NCI-H510A treated with DMSO at 0.1 percent for 48 hours (cell line): ENCODE measurements around the gene IL17C.

Experiments
- DNase-seq: peaks from one replicate; lab custom pipeline; 2025; lab: John Stamatoyannopoulos, UW

The IL17C gene

DNA sequence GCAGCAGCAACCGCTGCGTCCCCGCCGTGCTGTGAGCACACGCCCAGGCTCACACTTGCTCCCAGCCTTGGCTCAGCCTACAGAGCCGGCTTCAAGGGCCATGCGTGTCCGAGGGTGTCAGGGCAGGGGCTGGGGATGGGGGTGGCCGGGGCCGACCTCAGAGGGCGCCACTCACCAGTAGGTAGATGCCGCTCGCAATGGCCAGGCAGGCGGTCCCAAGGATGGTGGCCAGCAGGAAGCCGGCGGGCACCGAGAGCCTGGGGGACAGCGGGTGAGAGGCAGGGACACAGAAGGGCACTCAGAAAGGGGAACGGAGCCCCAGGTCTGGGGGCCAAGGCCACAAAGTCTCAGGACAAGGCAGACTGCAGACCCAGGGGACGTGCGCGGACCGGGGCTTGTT, 7.6 kb downstream of the IL17C start:
- DNase-seq, result no peak

DNA sequence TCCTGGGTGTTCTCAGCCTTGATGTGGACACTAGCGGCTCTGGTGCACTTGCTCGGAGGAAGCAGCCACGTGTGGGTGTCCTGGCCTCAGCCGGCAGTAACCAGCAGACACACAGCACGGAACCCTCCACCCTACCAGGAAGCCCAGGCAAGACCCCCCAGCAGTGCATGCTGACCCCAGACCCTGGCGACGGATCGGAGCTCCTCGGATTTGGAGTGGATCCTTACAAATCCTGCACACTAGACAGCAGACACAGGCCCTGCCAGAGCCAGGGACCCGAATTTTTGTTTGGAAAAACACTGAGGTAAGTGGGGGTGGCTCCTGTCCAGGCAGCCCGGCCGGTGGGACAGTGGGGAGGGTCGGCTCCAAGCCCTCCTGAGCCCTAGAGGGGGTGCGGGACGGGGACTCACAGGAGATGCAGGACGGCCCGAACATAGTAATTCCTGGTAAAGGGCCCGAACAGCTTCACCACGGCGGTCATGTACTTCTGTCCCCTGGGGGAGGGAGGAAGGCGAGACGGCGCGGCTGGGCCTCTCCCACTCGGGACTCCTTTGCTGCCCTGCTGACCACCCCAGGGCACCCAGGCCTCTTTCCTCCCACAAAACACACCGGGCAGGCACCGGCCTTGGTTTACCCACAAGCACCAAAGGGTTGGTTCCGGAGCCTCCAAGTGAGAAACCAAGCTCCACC, 8.1 kb downstream of the IL17C start:
- no peak for DNase-seq

DNA sequence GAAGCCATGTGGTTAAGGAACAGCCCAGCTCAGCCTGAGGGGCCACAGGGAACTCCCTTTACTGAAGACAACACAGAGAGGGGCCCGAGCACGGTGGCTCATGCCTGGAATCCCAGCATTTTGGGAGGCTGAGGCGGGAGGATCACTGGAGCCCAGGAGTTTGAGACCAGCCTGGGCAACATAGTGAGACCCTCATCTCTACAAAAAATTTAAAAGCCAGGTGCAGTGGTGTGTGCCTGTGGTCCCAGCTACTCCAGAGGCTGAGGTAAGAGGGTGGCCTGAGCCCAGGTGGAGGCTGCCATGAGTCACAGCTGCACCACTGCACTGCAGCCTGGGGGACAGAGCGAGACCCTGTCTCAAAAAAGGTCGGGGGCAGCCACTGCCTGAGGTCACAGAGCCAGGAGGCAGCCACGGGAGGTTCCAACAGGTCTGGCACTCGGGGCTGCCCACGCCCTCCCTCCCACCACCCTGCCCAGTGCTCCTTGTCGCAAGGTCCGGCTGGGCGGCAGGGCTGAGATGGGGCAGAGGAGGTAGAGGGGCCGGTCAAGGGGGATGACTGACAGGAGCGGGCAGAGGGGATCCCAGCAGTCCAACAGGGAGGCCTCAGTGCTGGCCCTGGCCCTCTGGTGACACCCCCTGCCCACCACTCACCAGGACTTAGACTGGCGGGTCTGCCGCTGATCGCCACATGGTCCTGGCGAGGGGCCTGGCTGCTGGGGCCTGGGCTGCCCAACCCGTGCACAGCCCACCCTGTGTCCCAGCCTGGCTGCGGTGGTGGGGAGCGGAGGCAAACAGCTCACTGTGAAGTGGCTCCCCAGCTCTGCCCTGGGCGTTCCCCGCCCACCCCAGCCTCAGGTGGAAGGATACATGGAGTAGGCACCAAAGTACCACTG, 9.1 kb downstream of the IL17C start:
- DNase-seq, result no peak

DNA sequence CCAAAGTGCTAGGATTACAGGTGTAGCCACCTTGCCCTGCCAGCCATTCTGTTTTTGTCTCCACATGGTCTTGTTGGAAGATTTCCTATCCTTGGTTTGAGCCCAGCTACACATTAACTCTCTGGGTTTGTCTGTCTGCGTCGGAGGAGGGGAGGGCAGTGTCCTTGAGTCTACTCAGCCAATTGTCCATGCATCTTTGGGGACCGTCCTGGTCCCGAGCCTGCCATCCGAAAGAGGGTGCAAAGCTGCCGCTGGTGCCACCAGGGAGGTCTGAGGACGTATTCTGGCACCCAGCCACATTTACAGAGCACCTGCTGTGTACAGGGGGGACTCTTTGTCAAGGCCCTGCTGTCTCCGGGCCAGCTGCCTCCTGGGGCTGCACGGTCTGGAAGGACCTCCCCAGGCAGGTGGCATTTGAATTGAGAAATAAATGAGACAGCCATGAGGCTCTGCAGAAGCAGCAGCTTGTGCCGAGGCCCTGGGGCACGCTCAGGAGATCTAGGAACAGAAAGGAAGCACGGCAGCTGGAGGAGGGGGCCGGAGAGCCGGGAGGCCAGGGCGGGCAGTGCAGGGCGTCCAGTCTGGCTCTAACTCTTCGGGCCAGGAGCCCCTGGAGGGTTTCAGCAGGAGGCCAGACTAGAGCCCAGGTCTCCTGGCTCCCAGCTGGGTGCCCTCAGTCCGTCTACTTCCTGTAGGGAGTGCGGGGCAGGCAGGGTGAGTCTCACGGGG, 11.0 kb downstream of the IL17C start:
- DNase-seq, result peak; percentile 26

DNA sequence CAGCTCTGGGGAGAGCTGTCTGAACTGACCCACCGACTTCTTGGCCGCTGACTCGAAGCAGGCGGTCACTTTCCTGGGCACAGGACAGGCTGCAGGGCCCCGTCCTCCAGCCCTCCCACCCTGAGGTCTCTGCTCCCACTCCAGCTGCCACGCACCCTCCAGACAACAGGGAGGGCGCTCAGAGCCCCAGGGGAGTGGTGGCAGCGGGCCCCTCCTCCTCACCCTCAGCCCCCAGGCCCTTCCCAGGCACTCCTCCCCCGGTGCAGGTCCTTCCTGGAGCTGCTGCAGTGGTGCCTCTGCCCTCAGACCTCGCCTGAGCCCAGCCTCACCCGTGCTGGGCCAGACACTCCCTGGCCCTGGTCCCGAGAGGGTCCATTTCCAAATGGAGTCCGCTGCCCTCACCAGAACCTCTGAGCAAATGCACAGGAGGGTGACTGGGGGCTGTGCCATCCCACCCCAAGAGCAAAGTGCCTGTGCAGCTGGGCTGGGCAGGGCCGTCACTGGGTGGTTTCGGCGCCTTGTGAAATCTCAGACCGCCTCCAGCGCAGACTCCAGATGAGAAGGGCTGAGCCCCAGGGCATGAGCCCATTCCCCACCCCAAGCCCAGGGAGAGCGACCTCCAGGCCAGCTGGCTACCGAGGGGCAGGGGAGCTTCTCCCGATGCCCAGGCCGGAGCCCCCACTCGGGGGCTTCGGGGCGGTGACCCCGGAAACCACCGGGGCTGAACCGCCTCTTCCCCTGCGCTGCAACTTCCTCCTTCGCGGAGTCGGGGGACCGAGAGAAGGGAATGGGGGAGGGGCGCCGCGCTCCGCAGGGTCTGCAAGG, 11.8 kb downstream of the IL17C start:
- peak; percentile 33 for DNase-seq

DNA sequence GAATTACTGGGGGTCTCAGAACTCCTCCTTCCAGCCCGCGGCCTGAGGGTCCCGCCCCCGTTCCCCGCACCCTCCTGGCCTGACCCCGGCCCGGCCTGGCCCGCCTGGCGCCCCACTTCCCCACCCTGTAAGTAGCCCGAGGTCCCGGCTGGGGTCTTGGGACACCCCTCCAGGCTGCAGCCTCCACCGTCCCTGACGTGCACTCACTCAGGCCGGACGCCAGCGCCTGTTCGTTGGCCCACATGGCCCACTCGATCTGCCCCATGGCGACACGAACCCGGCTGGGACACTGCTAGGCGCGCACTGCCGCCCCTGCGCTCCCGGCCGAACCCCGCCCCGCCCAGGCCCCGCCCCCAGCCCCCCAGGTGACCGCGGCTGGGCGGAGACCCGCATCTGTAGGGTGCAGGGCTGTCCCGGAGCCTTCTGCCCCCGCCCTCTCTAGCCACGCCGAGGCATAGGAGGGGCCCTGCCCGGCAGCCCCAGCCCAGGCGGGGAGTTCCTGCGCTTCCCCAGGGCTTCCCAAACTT, 12.4 kb downstream of the IL17C start, which contains the start of gene CYBA:
TSS of gene CYBA (minus strand) at position 305 of the 527 bp plus-strand sequence. CDS start at position 265, 40 bp downstream.
- peak; percentile 21 for DNase-seq

DNA sequence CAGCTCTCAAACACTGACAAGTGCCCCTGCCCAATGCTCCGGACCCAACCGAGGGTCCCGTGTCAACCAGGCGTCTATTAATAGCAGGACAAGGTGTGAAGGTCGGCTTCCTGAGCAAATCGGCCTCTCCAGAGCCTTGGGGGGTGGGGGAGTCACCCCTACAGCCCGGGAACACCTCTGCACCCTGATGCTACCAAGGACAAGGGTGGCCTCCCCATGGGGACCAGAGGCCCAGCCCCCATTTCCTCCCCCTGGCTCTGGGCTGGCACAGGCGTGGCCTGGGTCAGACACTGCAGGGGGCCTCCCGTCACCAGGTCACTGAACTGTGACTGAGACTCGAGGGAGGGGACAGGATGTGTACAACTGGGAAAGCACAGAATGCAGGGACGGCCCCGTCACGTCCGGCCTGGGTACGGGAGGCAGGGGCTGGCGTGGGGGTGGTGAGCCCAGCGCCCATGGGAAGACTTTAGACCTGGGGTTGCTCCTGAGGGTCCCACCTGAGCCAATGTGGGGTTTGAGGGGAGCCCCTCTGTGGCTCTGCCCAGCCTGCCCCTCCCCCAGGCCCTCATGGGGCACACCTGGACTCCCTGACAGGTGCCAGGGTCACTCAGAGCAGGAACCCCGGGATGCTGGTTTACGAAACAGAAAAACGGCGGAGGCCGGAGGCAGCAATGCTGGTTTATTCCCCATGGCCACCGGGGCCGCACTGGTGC, 13.1 kb downstream of the IL17C start:
- peak; percentile 75 for DNase-seq

DNA sequence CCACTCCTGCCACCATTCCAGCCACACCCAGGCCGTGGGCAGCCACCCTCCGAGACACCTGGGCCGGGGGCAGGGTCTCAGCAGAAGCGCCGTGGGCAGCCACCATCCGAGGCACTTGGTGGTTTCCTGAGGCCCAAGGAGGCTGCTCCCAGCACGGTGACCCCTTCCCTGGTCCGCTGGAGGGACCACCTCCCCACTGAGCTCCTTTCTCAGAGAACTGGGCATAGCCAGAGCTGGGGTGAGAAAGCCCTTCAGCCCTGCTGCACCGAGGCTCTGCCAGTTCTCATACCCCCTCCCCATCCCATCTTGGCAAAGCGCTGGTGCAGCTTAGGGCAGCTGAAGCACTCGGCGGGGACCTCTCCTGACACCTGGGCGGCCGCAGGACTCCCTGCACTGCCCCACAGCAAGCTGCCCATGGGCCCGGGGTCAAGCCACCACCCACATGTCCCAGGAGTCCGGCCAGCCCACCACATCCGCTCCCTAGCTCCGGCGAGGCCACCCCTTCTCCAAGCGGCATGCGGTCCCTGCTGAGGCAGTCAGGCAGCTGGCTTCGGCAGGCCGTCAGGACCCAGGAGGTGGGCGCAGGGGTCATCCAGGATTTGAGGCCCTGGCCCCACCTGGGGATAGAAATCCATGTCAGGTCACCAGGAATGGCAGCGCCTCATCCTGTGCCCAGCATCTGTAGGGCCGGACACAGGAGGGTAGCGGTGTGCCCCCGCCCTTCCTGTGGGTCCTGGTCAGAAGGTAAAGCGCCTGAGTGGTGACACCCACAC, 13.8 kb downstream of the IL17C start:
- no peak for DNase-seq

DNA sequence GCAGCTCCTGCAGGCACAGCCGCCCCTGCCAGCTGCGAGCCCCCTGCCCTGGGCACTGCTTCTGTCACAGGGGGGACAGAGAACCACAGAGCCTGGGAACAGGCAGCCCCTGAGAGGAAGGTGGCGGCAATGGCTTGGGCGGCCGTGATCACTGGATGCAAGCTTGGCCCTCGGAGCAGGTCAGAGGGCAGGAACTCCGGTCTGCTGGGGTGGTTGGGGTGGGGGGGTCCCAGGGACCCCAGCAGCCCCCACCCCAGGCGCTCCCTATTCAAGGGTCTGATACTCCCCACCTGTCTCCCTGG, 14.3 kb downstream of the IL17C start:
- DNase-seq, result no peak

DNA sequence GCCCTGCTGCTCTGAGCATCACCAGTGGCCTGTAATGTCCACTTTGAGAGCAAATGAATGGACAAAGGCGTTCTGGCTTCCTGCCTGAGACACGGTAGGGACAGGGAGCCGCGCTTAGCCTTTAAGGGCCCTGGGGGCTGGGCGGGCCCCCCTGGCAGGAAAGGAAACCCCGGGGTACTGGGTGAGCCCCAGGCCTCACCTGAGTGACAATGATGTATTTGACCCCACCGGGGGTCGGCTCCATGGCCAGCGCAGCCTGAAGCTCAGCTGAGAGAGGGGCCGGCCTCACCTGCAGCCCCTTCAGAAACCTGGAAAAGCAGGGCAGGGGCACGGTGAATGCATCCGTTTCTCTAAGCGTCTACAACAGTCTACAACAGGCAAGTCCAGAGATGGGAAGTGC, 14.7 kb downstream of the IL17C start:
- DNase-seq, result no peak

DNA sequence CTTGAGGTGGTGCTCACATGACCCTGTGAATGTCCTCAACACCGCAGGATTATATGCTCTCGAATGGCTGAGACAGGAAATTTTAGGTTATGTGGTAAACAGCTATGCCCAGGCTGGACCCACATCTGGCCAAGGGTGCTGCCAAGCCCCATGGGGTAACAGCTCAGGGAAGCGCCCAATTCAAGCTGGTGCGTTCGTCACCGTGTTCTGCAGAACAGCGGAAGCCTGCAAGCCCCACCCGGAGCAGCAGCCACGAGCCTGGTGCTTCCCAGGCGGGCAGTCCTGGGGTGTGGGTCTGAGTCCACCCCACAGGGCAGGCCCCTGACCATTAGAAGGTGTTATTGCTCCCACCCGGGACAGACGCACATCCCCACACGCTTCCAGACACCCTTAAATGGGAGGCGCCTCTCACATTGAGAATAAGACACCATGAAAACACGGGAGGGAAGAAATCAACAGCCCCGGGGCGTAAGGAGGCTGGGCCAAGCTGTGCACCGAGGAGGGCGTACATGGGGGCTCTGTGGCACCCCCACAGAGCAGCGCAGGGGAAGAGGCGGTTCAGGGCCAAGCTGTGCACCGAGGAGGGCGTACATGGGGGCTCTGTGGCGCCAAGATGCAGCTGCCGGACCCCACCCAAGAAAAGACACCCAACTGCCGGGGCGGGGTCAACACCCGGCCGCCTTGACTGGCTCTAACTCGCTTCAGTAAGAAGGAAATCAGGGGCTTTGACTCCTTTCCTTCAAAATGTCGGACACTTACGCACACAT, 15.4 kb downstream of the IL17C start:
- no peak for DNase-seq

DNA sequence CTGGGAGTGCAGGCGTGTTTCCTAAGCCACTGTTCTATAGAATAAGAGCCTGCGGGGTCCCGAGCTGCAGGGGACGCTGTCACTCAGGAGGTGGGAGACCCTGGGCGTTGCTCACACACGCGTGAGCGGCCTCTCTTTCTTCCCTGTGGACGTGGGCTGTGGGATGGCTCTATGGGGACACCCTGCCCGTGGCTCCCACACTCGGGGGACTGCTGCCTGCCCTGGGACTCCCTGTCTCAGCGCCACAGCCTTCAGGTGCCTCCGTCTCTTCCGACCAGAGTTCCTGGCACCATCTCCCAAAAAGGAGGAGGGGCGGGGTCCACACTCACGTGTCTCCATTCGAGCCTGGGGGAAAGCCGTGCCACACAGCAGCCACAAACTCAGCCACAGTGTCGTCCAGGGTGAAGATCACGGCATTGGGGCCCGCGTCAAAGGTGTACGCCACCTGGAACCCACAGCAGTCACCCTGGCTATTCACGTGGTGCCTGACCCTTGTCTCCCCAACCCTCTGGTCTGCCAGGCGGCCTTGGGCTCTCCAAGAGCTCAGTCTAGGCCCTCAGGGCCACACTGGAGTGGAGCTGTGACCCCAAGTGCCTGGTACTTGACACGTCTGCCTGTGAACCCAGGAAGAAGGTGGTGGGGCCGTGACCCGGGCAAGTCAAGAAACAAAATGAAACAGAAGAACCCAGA, 16.1 kb downstream of the IL17C start:
- no peak for DNase-seq

DNA sequence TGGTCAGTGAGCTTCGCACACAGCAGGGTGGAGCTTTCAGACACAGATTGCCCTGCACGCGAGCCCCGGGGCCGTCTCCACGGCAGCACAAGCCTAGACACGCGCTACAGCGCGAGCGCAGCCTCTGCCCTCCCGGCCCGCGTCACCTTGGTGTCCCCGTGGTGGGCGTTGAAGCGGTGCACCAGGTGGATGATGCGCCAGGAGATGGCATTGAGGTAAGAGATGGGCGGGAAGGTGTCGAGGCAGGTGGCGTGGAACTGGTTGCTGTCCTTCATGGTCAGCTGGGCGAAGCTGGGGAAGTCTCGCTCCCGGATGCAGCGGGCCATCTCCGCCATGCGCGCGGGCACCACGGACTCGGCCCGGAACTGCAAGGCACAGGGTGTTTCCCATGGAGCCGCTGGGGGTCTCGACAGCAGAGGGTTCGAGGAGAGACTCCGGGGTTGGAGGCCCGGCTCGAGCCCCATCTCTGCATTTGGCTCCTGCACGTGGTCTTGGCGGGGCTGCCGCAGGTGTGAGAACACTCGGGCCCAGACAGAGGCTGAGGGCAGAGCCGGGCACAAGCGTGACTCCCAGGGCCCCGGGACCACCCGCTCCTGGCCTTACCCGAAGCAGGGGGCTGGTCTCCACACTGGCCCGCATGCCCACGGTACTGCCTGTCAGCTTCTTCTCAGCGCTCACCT, 16.8 kb downstream of the IL17C start:
- no peak for DNase-seq

DNA sequence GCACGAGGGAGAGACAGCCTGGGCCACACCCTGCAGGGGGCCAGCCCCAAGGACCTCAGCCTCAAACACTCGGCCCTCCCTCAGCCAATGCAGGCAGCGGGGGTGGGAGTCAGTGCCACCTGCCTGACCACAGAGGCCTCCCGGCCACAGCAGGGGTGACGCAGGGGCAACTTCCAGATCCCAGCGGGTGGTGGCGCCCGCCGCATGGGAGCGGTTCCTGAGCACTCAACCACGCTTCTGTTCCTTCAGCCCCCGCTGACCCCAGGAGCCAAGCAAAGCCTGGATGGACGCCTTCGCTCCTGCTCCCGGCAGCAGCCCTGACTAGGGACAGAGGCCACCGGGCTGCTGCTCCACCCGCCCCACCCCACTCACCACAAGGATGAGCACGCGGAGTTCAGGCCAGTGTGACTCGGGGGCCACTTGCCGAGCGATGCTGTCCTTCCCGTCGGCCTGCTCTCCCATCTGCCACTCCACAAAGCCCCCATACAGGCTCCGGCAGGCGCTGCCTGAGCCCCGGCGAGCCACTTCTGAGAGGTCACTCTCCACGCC, 17.4 kb downstream of the IL17C start:
- no peak for DNase-seq

DNA sequence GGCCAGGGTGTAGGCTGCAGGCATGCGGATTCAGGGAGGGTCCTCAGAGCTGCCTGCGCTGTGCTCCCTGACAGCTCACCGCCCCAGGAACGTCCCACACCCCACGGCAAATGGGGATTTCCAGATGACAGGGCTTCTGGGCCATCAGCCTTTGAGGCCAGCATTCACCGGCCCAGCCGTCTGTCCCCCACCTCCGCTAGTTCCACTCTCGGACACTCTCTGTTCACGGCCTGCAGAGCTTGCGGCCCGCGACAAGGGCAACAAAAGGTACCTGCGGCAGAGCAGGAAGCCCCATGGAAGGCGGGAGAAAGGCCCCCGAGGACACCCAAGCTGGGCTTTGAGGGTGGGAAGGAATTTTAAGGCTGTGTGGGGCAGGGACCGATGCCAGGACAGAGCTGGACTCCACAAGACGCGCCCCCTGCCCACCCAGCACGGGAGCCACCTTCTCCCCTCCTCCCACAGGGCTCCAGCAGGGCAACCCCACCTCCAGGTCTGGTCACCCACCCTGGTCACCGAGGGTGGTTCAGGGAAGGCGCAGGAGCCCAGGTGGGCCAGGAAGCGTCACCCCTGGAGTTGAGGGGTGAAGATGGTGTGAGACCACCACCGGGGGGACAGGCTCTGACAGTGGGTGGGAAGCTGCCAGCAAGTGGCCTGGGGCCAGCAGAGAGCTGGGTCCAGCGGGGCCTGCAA, 18.1 kb downstream of the IL17C start:
- DNase-seq, result no peak

DNA sequence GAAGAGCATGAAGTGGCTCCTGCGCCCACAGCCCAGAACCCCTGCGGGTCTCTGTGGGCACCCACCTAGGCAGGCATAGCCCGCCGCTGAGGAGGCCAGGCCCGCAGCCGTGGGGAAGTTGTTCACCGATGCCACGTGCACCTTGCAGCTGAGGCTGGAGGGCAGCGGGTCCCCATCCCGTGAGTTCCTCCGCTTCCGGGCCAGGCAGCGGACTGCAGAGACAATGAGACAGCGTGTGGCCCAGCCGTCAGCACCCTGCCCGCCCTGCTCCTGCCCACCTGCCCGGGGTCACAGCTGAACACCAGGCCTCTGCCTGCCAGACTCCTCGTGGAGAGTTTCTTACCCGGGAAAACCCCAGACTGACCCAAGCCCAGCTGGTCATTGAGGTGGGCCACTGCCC, 19.0 kb downstream of the IL17C start:
- no peak for DNase-seq

DNA sequence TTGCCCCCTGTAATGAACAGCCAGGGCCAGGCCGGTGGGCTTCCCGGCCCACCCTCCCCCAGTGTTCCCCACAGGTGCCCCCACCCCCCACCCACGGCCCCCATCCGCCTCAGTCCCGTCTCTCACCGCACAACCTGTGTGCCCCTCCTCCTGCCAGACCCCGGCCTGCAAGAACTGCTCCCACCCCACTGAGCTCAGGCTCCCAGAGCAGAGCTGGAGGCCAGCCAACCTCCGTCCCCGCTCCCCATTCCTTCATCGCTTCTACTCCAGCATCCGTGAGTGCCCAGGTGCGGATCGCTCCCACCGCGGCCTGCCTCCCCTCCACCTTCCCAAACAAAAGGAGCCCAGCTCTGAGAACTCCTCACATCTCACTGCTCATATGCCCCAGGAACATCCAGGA, 20.3 kb downstream of the IL17C start:
- DNase-seq, result no peak
